AG04450 (cell line): ENCODE results near the gene INPPL1. TPM values are rescaled to one million over a fixed set of nuclear protein-coding genes. Genes with fewer than 3 reads are reported as not detected.
"Not testable (repeated sequence)": the region's sequence is repeated elsewhere in the genome, so short reads cannot be mapped to it uniquely, and the experiment has no call there.

Source experiments
- CTCF ChIA-PET: fragments of 300-600, 350-600 bp; formaldehyde crosslinking; extraction: SDS; loops from one replicate; lab custom pipeline; 2022; ENCODE audit warnings: antibody characterized with exemption, inconsistent platforms; lab: Charles Lee
- POLR2A ChIA-PET: fragments of 350-600 bp; formaldehyde crosslinking; extraction: SDS; loops from one replicate; lab custom pipeline; 2021; ENCODE audit warnings: antibody characterized with exemption, inconsistent platforms; lab: Yijun Ruan, JAX
- DNase-seq: peaks from one replicate; pipeline ENCODE4 v3.0.0-alpha.2; 2011; ENCODE audit warnings: low read depth, low spot score
- H3K27ac ChIP-seq: one replicate; pipeline ENCODE4 v1.5.1; 2012; ENCODE audit warnings: low read depth, low read length, control low read depth
- H3K27me3 ChIP-seq: one replicate; pipeline ENCODE4 v1.6.0; 2012; ENCODE audit warnings: low read length; ENCODE audit not compliant: control insufficient read depth, insufficient read depth
- H3K4me3 ChIP-seq: 2 replicates; pipeline ENCODE4 v1.5.1; 2011; ENCODE audit warnings: mild to moderate bottlenecking, low read depth, low read length, control low read depth
- H3K9me3 ChIP-seq: 2 replicates; pipeline ENCODE4 v1.5.1; 2012; ENCODE audit warnings: low read length; ENCODE audit not compliant: control insufficient read depth, insufficient read depth
- polyA plus RNA-seq: library from polyadenylated mRNA; depleted of rRNA; stranded (reverse); fragments of >200 nt; gene quantifications from 2 replicates; pipeline ENCODE4 v1.2.3, GENCODE V29; 2011
- TF ChIP-seq, protein P1 (sequence below): IDR thresholded peaks from 2 replicates; pipeline ENCODE4 v1.5.1; 2011; ENCODE audit warnings: low read depth, low read length, control low read depth, inconsistent platforms

INPPL1 gene
- polyA plus RNA-seq, 1 experiment = 79.8 TPM

DNA sequence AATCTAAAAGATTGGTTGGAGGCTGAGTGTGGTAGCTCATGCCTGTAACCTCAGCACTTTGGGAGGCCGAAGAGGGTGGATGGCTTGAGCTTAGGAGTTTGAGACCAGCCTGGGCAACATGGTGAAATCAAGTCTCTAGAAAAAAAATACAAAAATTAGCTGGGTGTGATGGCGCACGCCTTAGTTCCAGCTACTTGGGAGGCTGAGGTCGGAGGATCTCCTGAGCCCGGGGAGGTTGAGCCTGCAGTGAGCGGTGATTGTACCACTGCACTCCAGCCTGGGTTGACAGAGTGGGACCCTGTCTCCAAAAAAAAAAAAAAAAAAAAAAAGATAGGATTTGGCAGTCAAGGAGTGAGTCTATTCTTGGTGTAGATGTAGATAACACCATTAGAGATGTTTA lies 22.0 kb upstream of the INPPL1 start:
- Histone ChIP-seq H3K27me3 (peaks cover 6% of the 10 kb centered on the region), H3K4me3 (no peak overlapping the region), H3K27ac (no peak overlapping the region), H3K9me3 (no peaks in the 10 kb centered on the region)
- POLR2A ChIA-PET = no interaction called here
- CTCF ChIA-PET = interaction anchor here (0.7 to 0.8 kb wide), 2 partner anchors 20 to 268 kb away, joined by 5 to 10 read pairs; no protein-coding TSS in a partner anchor
- DNase-seq = no peak
- TF ChIP-seq, protein P1, sequence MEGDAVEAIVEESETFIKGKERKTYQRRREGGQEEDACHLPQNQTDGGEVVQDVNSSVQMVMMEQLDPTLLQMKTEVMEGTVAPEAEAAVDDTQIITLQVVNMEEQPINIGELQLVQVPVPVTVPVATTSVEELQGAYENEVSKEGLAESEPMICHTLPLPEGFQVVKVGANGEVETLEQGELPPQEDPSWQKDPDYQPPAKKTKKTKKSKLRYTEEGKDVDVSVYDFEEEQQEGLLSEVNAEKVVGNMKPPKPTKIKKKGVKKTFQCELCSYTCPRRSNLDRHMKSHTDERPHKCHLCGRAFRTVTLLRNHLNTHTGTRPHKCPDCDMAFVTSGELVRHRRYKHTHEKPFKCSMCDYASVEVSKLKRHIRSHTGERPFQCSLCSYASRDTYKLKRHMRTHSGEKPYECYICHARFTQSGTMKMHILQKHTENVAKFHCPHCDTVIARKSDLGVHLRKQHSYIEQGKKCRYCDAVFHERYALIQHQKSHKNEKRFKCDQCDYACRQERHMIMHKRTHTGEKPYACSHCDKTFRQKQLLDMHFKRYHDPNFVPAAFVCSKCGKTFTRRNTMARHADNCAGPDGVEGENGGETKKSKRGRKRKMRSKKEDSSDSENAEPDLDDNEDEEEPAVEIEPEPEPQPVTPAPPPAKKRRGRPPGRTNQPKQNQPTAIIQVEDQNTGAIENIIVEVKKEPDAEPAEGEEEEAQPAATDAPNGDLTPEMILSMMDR = no peak

DNA sequence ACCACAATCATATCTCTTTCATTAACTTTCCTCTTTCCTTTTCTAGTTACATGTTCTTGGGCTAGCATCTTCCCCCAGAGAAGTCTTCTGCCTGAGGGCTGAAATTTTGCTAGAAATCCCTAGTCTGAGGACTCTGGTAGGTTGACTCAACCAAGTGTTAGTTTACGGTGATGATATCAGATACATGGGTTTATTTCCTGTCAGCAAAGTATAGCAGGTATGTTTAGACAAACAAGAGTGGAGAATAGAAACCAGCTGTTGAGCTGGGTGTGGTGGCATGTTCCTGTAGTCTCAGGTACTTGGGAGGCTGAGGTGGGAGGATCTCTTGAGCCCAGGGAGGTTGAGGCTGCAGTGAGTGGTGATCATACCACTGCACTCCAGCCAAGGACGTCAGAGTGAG lies 21.4 kb upstream of the INPPL1 start:
- peaks cover 6% of the 10 kb centered on the region for H3K27me3 ChIP-seq
- TF ChIP-seq, protein P1 = no peak
- no peak overlapping the region for H3K4me3 ChIP-seq
- no peaks in the 10 kb centered on the region for H3K9me3 ChIP-seq
- CTCF ChIA-PET = no interaction called here
- H3K27ac ChIP-seq = no peak overlapping the region
- DNase-seq = no peak
- POLR2A ChIA-PET = no interaction called here

DNA sequence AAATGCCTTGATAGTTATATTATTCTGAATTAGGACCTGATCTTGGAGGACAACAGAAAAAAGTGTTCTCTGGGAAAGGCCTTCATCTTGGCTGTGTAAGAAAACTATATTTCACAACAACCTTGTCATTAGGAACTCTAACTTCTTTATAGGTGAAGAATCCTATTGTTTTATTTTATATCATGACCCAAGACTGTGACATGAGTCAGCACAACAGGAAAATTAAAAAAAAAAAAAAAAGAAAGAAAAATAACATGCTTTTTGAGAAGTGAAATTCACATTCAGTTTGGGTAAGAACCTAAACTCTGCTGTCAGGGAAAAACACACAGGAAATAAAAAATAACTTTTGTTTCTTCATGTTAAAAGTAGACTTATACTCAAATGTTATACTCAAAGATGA lies 19.7 kb upstream of the INPPL1 start:
- Histone ChIP-seq H3K4me3 (no peak overlapping the region), H3K27ac (no peak overlapping the region), H3K27me3 (peaks cover 14% of the 10 kb centered on the region), H3K9me3 (no peaks in the 10 kb centered on the region)
- TF ChIP-seq, protein P1 = no peak
- DNase-seq = no peak
- ChIA-PET POLR2A (no interaction called here), CTCF (interaction anchor here (0.9 to 3.8 kb wide), 4 partner anchors 18 to 228 kb away, joined by 3 to 14 read pairs (median 4); no protein-coding TSS in a partner anchor)

DNA sequence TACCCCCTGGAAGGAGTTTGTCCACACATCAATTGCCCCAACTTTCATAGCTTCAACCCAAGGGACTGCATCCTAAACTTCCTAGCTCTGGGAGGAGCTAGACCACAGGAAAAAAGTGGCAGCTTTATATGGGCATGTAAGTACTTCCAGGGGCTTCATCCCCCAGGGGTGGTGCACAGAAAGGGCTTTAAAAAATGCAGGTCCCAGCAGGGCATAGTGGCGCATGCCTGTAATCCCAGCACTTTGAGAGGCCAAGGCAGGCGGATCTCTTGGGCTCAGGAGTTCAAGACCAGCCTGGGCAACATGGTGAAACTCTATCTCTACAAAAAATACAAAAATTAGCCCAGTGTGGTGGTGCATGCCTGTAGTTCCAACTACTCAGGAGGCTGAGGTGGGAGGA lies 17.8 kb upstream of the INPPL1 start:
- H3K9me3 ChIP-seq, H3K27ac ChIP-seq, DNase-seq, POLR2A ChIA-PET, H3K4me3 ChIP-seq: not testable (repeated sequence)
- CTCF ChIA-PET = interaction anchor here (0.6 to 3.8 kb wide), 3 partner anchors 23 to 276 kb away, joined by 3 to 14 read pairs (median 11); no protein-coding TSS in a partner anchor
- H3K27me3 ChIP-seq = peaks cover 16% of the 10 kb centered on the region

DNA sequence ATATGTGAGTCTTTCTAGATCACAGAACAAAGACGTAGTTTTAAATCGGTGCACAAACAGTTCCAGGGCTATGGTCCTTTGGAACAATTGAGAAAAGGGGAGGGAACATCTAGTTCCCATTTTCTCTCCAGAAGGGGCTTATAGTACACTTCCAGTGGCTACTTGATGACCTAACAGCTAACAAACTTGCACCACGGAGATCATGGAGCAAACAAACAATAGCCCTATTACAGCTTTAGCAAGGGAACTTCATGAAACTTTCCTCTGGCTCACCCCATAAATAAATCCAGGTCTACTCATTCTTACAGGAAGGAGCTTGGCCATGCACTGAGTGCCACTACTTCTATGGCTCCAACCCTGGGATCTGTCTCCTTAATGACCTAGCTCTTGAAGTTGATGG lies 16.3 kb upstream of the INPPL1 start:
- TF ChIP-seq, protein P1 = no peak
- no peaks in the 10 kb centered on the region for H3K9me3 ChIP-seq
- no peak overlapping the region for H3K27ac ChIP-seq
- no peak for DNase-seq
- ChIA-PET POLR2A (no interaction called here), CTCF (interaction anchor here (3.8 kb wide), 1 partner anchor 25 kb away, joined by 14 read pairs; no protein-coding TSS in a partner anchor)
- no peak overlapping the region for H3K4me3 ChIP-seq
- H3K27me3 ChIP-seq = peaks cover 19% of the 10 kb centered on the region

DNA sequence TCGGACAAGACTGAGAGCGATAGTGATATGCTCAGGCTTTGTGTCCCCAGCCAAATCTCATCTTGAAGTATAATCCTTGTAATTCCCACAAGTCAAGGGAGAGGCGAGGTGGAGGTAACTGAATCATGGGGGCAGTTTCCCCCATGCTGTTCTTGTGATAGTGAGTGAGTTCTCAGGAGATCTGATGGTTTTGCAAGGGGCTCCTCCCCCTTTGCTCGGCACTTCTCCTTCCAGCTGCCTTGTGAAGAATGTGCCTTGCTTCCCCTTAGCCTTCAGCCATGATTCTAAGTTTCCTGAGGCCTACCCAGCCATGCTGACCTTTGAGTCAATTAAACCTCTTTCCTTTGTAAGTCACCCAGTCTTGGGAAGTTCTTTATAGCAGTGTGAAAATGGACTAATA lies 15.5 kb upstream of the INPPL1 start:
- no peak for DNase-seq
- Histone ChIP-seq H3K27ac (no peak overlapping the region), H3K9me3 (no peaks in the 10 kb centered on the region), H3K4me3 (no peak overlapping the region), H3K27me3 (peaks cover 19% of the 10 kb centered on the region)
- TF ChIP-seq, protein P1 = no peak
- CTCF ChIA-PET = no interaction called here
- POLR2A ChIA-PET = no interaction called here
